Stimulated activated CD4-positive, alpha-beta T cell treated with anti-CD3 and anti-CD28 coated beads, Interleukin-4, amount 100 ng/mL, for 4 hours (primary cell): ENCODE measurements around the gene RGS11.

Experiments
- DNase-seq, 2 experiments: peaks; one replicate each; pipeline ENCODE4 v3.0.0-alpha.2; 2020

The RGS11 gene

GRCh38 chr16:296276-296675 lies 20.5 kb upstream of the RGS11 start:
- no peak for DNase-seq

- no peak for DNase-seq
Observed at GRCh38 chr16:293043-293775, 17.5 kb upstream of the RGS11 start.

GRCh38 chr16:291539-291938 lies 15.8 kb upstream of the RGS11 start:
- DNase-seq = no peak

- DNase-seq = no peak
Observed at GRCh38 chr16:290681-291405, 15.1 kb upstream of the RGS11 start.

- DNase-seq = no peak
Observed at GRCh38 chr16:290015-290680, 14.4 kb upstream of the RGS11 start.

GRCh38 chr16:289395-289997 lies 13.8 kb upstream of the RGS11 start:
- DNase-seq = no peak

GRCh38 chr16:287981-288920 lies 12.5 kb upstream of the RGS11 start:
- no peak for DNase-seq

GRCh38 chr16:287298-287811 lies 11.6 kb upstream of the RGS11 start:
- DNase-seq = no peak

GRCh38 chr16:286491-287297 lies 10.9 kb upstream of the RGS11 start:
- no peak for DNase-seq

GRCh38 chr16:285146-286055 lies 9.7 kb upstream of the RGS11 start:
- DNase-seq = no peak

- DNase-seq = no peak
Observed at GRCh38 chr16:284204-285120, 8.7 kb upstream of the RGS11 start.

GRCh38 chr16:283033-283805 lies 7.5 kb upstream of the RGS11 start, which contains the start of gene PDIA2:
Gene PDIA2 (plus strand): TSS chr16:283164. CDS start chr16:283170, 6 bp downstream.
- no peak for DNase-seq

GRCh38 chr16:282491-282890 lies 6.7 kb upstream of the RGS11 start:
- DNase-seq = no peak

- no peak for DNase-seq
Observed at GRCh38 chr16:281660-282255, 6.0 kb upstream of the RGS11 start.

- DNase-seq = no peak
Observed at GRCh38 chr16:280991-281659, 5.4 kb upstream of the RGS11 start.

GRCh38 chr16:280552-280951 lies 4.8 kb upstream of the RGS11 start, which contains the start of gene ARHGDIG:
Gene ARHGDIG (plus strand): TSS chr16:280591. CDS start chr16:280681, 90 bp downstream.
- DNase-seq = no peak

- DNase-seq = no peak
Observed at GRCh38 chr16:280005-280460, 4.3 kb upstream of the RGS11 start.
